Measurements from ENCODE around the gene LSM14B. TPM values are rescaled to one million over a fixed set of nuclear protein-coding genes. Genes with fewer than 3 reads are reported as not detected.

The LSM14B gene
- polyA plus RNA-seq, 3 donors from 2014 or later, result 0.19 to 1.9 (median 1.4) TPM

Other genes with a start within 250 kb of the LSM14B start
- 1 to 10 TPM in 2 of 3 donors, under 1 TPM in 1; 0.04 to 3.2 (median 1.1) TPM for gene TAF4, start 56.6 kb upstream of the LSM14B start, polyA plus RNA-seq
- gene PSMA7, start 20.9 kb downstream of the LSM14B start, polyA plus RNA-seq, result 100 to 1,000 TPM; 497 to 643 (median 622) TPM
- gene SS18L1, start 21.3 kb downstream of the LSM14B start, polyA plus RNA-seq, result under 1 TPM in 2 of 3 donors, not detected in 1; 0.39 to 0.68 TPM
- gene MTG2, start 60.6 kb downstream of the LSM14B start, polyA plus RNA-seq, result 10 to 100 TPM; 14.5 to 19.6 (median 15.3) TPM
- gene HRH3, start 97.8 kb downstream of the LSM14B start, polyA plus RNA-seq, result not detected
- gene OSBPL2, start 116.0 kb downstream of the LSM14B start, polyA plus RNA-seq, result 10 to 100 TPM; 17.9 to 45.2 (median 24.5) TPM
- gene ADRM1, start 180.5 kb downstream of the LSM14B start, polyA plus RNA-seq, result 100 to 1,000 TPM in 2 of 3 donors, 10 to 100 TPM in 1; 97.2 to 132 (median 108) TPM
- gene LAMA5, start 244.8 kb downstream of the LSM14B start, polyA plus RNA-seq, result under 1 TPM in 1 of 3 donors, not detected in 2; 0.30 TPM